K562 (cell line): ENCODE measurements around the gene TSPAN15. TPM values are rescaled to one million over a fixed set of nuclear protein-coding genes. Genes with fewer than 3 reads are reported as not detected.

ENCODE experiments used
- ATAC-seq: fragments of 200-7000 bp; cut with Tn5 transposase; 3 replicates; pipeline ENCODE4 v1.9.1; 2020; ENCODE audit warnings: moderate library complexity
- BruUV-seq: library from RNA; stranded (reverse); fragments of 400-500 nt; replicated peaks from 2 replicates; lab custom pipeline; 2021; lab: Mats Ljungman, UMichigan
- CTCF ChIA-PET: fragments of 300-600 bp; formaldehyde crosslinking; extraction: SDS; loops from one replicate; lab custom pipeline; 2021; ENCODE audit warnings: low intra/inter-chr PET ratio; lab: Yijun Ruan, JAX
- POLR2A ChIA-PET: fragments of 300-600, 350-650 bp; sonication (Branson Sonifier 250); formaldehyde crosslinking; extraction: SDS; loops from one replicate; lab custom pipeline; 2021; ENCODE audit warnings: antibody characterized with exemption, inconsistent platforms; lab: Yijun Ruan, JAX
- DNase-seq, 4 experiments: peaks; one replicate each; pipeline versions ENCODE4 v3.0.0 to v3.0.0-alpha.2; 2011 to 2018; ENCODE audit warnings: low spot score in 3 of 4, mixed read lengths in 3 of 4; ENCODE audit errors: extremely low read depth in 1 of 4
- FAIRE-seq: peaks from 2 replicates; lab custom pipeline; 2011; peaks lifted over from hg19 to GRCh38; lab: Jason Lieb, UNC
- H2AFZ ChIP-seq: 2 replicates; pipeline ENCODE4 v1.6.0; 2011; ENCODE audit warnings: low read depth, low read length, control low read depth, inconsistent platforms
- H3K27ac ChIP-seq: fragments of 200-600 bp; 3 replicates; pipeline ENCODE4 v1.8.0; 2011; ENCODE audit warnings: low read depth, mild to moderate bottlenecking, control low read depth, inconsistent platforms, low read length, moderate library complexity, mixed read lengths; ENCODE audit errors: extremely low read depth
- H3K27me3 ChIP-seq, 2 experiments: fragments of 300-600 bp in 1 of 2; 2 replicates in 1 of 2; 3 replicates in 1 of 2; pipeline versions ENCODE4 v1.6.0 to v1.8.0; 2011; ENCODE audit warnings: inconsistent platforms in 2 of 2, low read length in 2 of 2, mild to moderate bottlenecking in 1 of 2, mixed read lengths in 1 of 2, moderate library complexity in 1 of 2; ENCODE audit not compliant: control insufficient read depth in 2 of 2, insufficient read depth in 2 of 2
- H3K36me3 ChIP-seq: fragments of 300-600 bp; 3 replicates; pipeline ENCODE4 v1.8.0; 2011; ENCODE audit warnings: mild to moderate bottlenecking, low read length, inconsistent platforms; ENCODE audit not compliant: control insufficient read depth, insufficient read depth
- H3K4me1 ChIP-seq, 2 experiments: fragments of 200-600 bp in 1 of 2; replicated peaks in 1 of 2; 2 replicates in 1 of 2; 3 replicates in 1 of 2; pipeline versions ENCODE4 v1.5.1 to v1.8.0; 2011; ENCODE audit warnings: inconsistent platforms in 2 of 2, low read length in 2 of 2, mild to moderate bottlenecking in 1 of 2, mixed read lengths in 1 of 2, moderate library complexity in 1 of 2; ENCODE audit not compliant: control insufficient read depth in 2 of 2, insufficient read depth in 2 of 2
- H3K4me2 ChIP-seq: 2 replicates; pipeline ENCODE4 v1.6.1; 2011; ENCODE audit warnings: low read length, control low read depth, inconsistent platforms, mixed read lengths; ENCODE audit not compliant: insufficient read depth
- H3K4me3 ChIP-seq: fragments of 200-600 bp; sonication (generic), shearing (Covaris generic); 2 replicates; pipeline ENCODE4 v1.5.1; 2016; ENCODE audit warnings: control low read depth, inconsistent platforms
- H3K79me2 ChIP-seq: fragments of 200-600 bp; 3 replicates; pipeline ENCODE4 v1.8.0; 2011; ENCODE audit warnings: low read length, inconsistent platforms; ENCODE audit not compliant: control insufficient read depth, insufficient read depth
- H3K9ac ChIP-seq, 2 experiments: 2 replicates each; pipeline versions ENCODE4 v1.6.0 to v1.6.1; 2011; ENCODE audit warnings: low read depth in 2 of 2, low read length in 2 of 2, control low read depth in 1 of 2, inconsistent platforms in 1 of 2, mild to moderate bottlenecking in 1 of 2, mixed read lengths in 1 of 2; ENCODE audit not compliant: insufficient read depth in 1 of 2
- H3K9me1 ChIP-seq: one replicate; pipeline ENCODE4 v1.6.0; 2011; ENCODE audit warnings: inconsistent platforms, mild to moderate bottlenecking, low read length, moderate library complexity; ENCODE audit not compliant: control insufficient read depth, insufficient read depth
- H3K9me3 ChIP-seq: replicated peaks from 2 replicates; pipeline ENCODE4 v1.5.1; 2011; ENCODE audit warnings: low read depth, low read length, inconsistent platforms; ENCODE audit not compliant: control insufficient read depth, insufficient read depth
- H4K20me1 ChIP-seq: replicated peaks from 2 replicates; pipeline ENCODE4 v1.6.1; 2011; ENCODE audit warnings: low read length, inconsistent platforms, mixed read lengths; ENCODE audit not compliant: control insufficient read depth, insufficient read depth
- ESRRA ChIP-seq: fragments of 450-650 bp; IDR thresholded peaks from 2 replicates; pipeline ENCODE4 v1.6.1; 2014; ENCODE audit warnings: low read depth, mild to moderate bottlenecking, moderate library complexity, borderline replicate concordance
- MED1 ChIP-seq: sonication (generic); formaldehyde crosslinking; IDR thresholded peaks from 2 replicates; pipeline ENCODE4 v1.8.1; 2023; ENCODE audit warnings: missing genetic modification reagents, borderline replicate concordance
- ZC3H11A ChIP-seq: IDR thresholded peaks from 2 replicates; pipeline ENCODE4 v1.6.1; 2012; ENCODE audit warnings: low read depth, low read length, improper control_type of control experiment
- ZNF41 ChIP-seq: fragments of 250-450 bp; sonication (Bioruptor Pico); conservative IDR thresholded peaks from 2 replicates; pipeline ENCODE4 v1.4.0; 2020; ENCODE audit warnings: mild to moderate bottlenecking
- ZNF507 ChIP-seq: conservative IDR thresholded peaks from 2 replicates; pipeline ENCODE4 v1.6.1; 2017; ENCODE audit warnings: missing genetic modification characterization, missing compliant biosample characterization
- WGBS: fragments of 100-300 bp; shearing (Covaris generic); methylation state at CpG from one replicate; pipeline ENCODE4 v1.1.6; 2016; ENCODE audit warnings: low coverage, mixed read lengths; ENCODE audit not compliant: insufficient coverage; ENCODE audit errors: missing lambda C conversion rate; 5-methylcytosine and 5-hydroxymethylcytosine counted together
- in situ Hi-C: fragments of 300-500 bp; cut with MboI; formaldehyde crosslinking; loops from 4 replicates; pipeline ENCODE4 v1.15.0; 2018; ENCODE audit warnings: inconsistent platforms, mixed read lengths
- intact Hi-C: fragments of 100-400 bp; cut with micrococcal nuclease; formaldehyde crosslinking; loops from 2 replicates; pipeline ENCODE4 v1.14.2; 2022
- polyA plus RNA-seq, 8 experiments: library from polyadenylated mRNA; depleted of rRNA in 4 of 8; stranded (reverse) in 5 of 8; unstranded in 3 of 8; fragments of >200 nt; fragmentation: Nextera tagmentation in 2 of 8; fragmentation: Illumina TruSeq in 1 of 8; extraction: Ambion mirVana in 2 of 8; extraction: Trizol in 1 of 8; gene quantifications; 2 replicates each; pipeline versions ENCODE4 v1.2.1 to v1.2.3, GENCODE V29; 2011 to 2014; ENCODE audit warnings: inconsistent platforms in 1 of 8, missing spikeins in 1 of 8
- total RNA-seq, 7 experiments: library from RNA; depleted of rRNA in 6 of 7; stranded (reverse); fragments of >200 nt in 6 of 7; fragmentation: Illumina TruSeq in 2 of 7; extraction: Trizol in 2 of 7; gene quantifications; 2 replicates each; pipeline versions ENCODE4 v1.2.1 to v1.2.3, GENCODE V29; 2011 to 2021; ENCODE audit warnings: low replicate concordance in 1 of 7
- TF ChIP-seq, protein P1 (sequence below): fragments of 450-650 bp; IDR thresholded peaks from 2 replicates; pipeline ENCODE4 v1.6.1; 2016; ENCODE audit warnings: missing biosample characterization, missing genetic modification characterization

Gene TSPAN15
- total and polyA plus RNA-seq, 9 of the 15 experiments (the other 6 are each of a cell fraction or from before 2014, with no cell fraction given), result 0.33 to 1.0 (median 0.45) TPM; not detected in 2

DNA sequence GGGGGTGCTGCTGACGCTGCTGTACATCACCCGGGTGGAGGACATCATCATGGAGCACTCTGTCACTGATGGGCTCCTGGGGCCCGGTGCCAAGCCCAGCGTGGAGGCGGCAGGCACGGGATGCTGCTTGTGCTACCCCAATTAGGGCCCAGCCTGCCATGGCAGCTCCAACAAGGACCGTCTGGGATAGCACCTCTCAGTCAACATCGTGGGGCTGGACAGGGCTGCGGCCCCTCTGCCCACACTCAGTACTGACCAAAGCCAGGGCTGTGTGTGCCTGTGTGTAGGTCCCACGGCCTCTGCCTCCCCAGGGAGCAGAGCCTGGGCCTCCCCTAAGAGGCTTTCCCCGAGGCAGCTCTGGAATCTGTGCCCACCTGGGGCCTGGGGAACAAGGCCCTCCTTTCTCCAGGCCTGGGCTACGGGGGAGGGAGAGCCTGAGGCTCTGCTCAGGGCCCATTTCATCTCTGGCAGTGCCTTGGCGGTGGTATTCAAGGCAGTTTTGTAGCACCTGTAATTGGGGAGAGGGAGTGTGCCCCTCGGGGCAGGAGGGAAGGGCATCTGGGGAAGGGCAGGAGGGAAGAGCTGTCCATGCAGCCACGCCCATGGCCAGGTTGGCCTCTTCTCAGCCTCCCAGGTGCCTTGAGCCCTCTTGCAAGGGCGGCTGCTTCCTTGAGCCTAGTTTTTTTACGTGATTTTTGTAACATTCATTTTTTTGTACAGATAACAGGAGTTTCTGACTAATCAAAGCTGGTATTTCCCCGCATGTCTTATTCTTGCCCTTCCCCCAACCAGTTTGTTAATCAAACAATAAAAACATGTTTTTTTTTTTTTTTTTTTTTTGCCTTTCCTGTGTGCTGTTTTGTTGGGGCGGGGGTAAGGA lies 55.8 kb downstream of the TSPAN15 start:
- no peak for FAIRE-seq
- Histone ChIP-seq H4K20me1 (no peaks in the 10 kb centered on the region; the same call in 1 of the 2 replicates), H3K9ac (peak overlapping the region; percentile 3 to 88; a peak in 3 of 4 replicates), H3K79me2 (no peaks in the 10 kb centered on the region), H3K4me1 (peaks cover 0 to 15% of the 10 kb centered on the region in 2 experiments; a peak in 2 of 5 replicates), H3K4me2 (peak overlapping the region; percentile 74), H3K4me3 (no peak overlapping the region), H2AFZ (peak overlapping the region; percentile 96), H3K9me3 (no peaks in the 10 kb centered on the region), H3K27me3 (peaks cover 29 to 53% of the 10 kb centered on the region in 2 experiments), H3K27ac (no peak overlapping the region), H3K36me3 (no peaks in the 10 kb centered on the region), H3K9me1 (no peaks in the 10 kb centered on the region)
- TF ChIP-seq ZNF507 (tag) (peak; percentile 52), ESRRA (no peak), ZC3H11A (no peak), MED1 (CRISPR knock-in tag) (no peak), ZNF41 (CRISPR knock-in tag) (no peak)
- TF ChIP-seq, protein P1, sequence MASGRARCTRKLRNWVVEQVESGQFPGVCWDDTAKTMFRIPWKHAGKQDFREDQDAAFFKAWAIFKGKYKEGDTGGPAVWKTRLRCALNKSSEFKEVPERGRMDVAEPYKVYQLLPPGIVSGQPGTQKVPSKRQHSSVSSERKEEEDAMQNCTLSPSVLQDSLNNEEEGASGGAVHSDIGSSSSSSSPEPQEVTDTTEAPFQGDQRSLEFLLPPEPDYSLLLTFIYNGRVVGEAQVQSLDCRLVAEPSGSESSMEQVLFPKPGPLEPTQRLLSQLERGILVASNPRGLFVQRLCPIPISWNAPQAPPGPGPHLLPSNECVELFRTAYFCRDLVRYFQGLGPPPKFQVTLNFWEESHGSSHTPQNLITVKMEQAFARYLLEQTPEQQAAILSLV (tag), result no peak
- WGBS, result 19% methylated on average over 19 of the region's 19 CpGs
- CTCF ChIA-PET, result interaction anchor here (0.5 to 3.5 kb wide), 8 partner anchors 13 to 538 kb away, joined by 3 to 52 read pairs (median 4); no protein-coding TSS in a partner anchor
- DNase-seq, result peak in 2 of 4 experiments; percentile 6 to 9
- peak; percentile 9 for ATAC-seq
- BruUV-seq, result no TSS peak
- in situ Hi-C loops (no loop called here), intact Hi-C loops (loop anchor here (1.0 to 5.0 kb wide), 2 partner anchors 80 to 505 kb away; no protein-coding TSS in a partner anchor)
- POLR2A ChIA-PET, result interaction anchor here (0.6 to 1.9 kb wide), 6 partner anchors 10 to 1660 kb away, joined by 3 to 4 read pairs (median 3); no protein-coding TSS in a partner anchor
